Right forelimb (tissue), 1 donor: ENCODE data around the gene MAD1L1.

Experiments
- DNase-seq: peaks from one replicate; pipeline ENCODE4 v3.0.0-alpha.2; 2018

MAD1L1 gene

GRCh38 chr7:1900847-1901246 is 331.9 kb downstream of the MAD1L1 start:
- no peak for DNase-seq

GRCh38 chr7:1899951-1900762 is 332.6 kb downstream of the MAD1L1 start:
- no peak for DNase-seq

- DNase-seq, result no peak
Observed at GRCh38 chr7:1899196-1899595, 333.5 kb downstream of the MAD1L1 start.

- DNase-seq, result no peak
Observed at GRCh38 chr7:1898628-1899185, 334.0 kb downstream of the MAD1L1 start.

GRCh38 chr7:1897861-1898627 is 334.7 kb downstream of the MAD1L1 start:
- no peak for DNase-seq

- no peak for DNase-seq
Observed at GRCh38 chr7:1897076-1897860, 335.5 kb downstream of the MAD1L1 start.

- no peak for DNase-seq
Observed at GRCh38 chr7:1895664-1896515, 336.9 kb downstream of the MAD1L1 start.

GRCh38 chr7:1894906-1895663 is 337.7 kb downstream of the MAD1L1 start:
- DNase-seq, result no peak

GRCh38 chr7:1894313-1894900 is 338.3 kb downstream of the MAD1L1 start:
- DNase-seq, result no peak

- no peak for DNase-seq
Observed at GRCh38 chr7:1893451-1893850, 339.3 kb downstream of the MAD1L1 start.

- DNase-seq, result no peak
Observed at GRCh38 chr7:1893036-1893435, 339.7 kb downstream of the MAD1L1 start.

GRCh38 chr7:1892011-1892965 is 340.5 kb downstream of the MAD1L1 start:
- DNase-seq, result no peak

GRCh38 chr7:1890289-1891235 is 342.2 kb downstream of the MAD1L1 start:
- no peak for DNase-seq

GRCh38 chr7:1889556-1890181 is 343.1 kb downstream of the MAD1L1 start:
- DNase-seq, result no peak

- no peak for DNase-seq
Observed at GRCh38 chr7:1889091-1889490, 343.7 kb downstream of the MAD1L1 start.

GRCh38 chr7:1888425-1888824 is 344.3 kb downstream of the MAD1L1 start:
- no peak for DNase-seq

GRCh38 chr7:1887251-1887650 is 345.5 kb downstream of the MAD1L1 start:
- no peak for DNase-seq
